AG08395 (cell line): ENCODE measurements around the gene PALD1.
"Not testable (repeated sequence)": the region's sequence is repeated elsewhere in the genome, so short reads cannot be mapped to it uniquely, and the experiment has no call there.

Experiments
- DNase-seq: peaks from one replicate; pipeline ENCODE4 v3.0.0; 2012; ENCODE audit warnings: mixed read lengths, low spot score

Gene PALD1

GRCh38 chr10:70571636-70572439, 93.3 kb downstream of the PALD1 start:
- no peak for DNase-seq

- DNase-seq = no peak
These were observed 95.3 kb downstream of the PALD1 start for GRCh38 chr10:70573599-70574506.

GRCh38 chr10:70575486-70575873, 96.9 kb downstream of the PALD1 start:
- no peak for DNase-seq

GRCh38 chr10:70575874-70576802, 97.6 kb downstream of the PALD1 start:
- DNase-seq = peak; percentile 45

- DNase-seq = peak; percentile 53
These were observed 98.4 kb downstream of the PALD1 start for GRCh38 chr10:70576803-70577517.

GRCh38 chr10:70578371-70578947, 99.9 kb downstream of the PALD1 start:
- DNase-seq = no peak

- no peak for DNase-seq
These were observed 100.9 kb downstream of the PALD1 start for GRCh38 chr10:70579234-70580002.

- DNase-seq = not testable (repeated sequence)
These were observed 102.6 kb downstream of the PALD1 start for GRCh38 chr10:70581176-70581575.

GRCh38 chr10:70582793-70583668, 104.5 kb downstream of the PALD1 start:
- no peak for DNase-seq

- DNase-seq = no peak
These were observed 105.1 kb downstream of the PALD1 start for GRCh38 chr10:70583669-70584037.

- DNase-seq = no peak
These were observed 105.8 kb downstream of the PALD1 start for GRCh38 chr10:70584366-70584765.

GRCh38 chr10:70584909-70585544, 106.5 kb downstream of the PALD1 start:
- DNase-seq = no peak

- no peak for DNase-seq
These were observed 107.1 kb downstream of the PALD1 start for GRCh38 chr10:70585578-70586169.

GRCh38 chr10:70586348-70586930, 107.9 kb downstream of the PALD1 start:
- DNase-seq = no peak

GRCh38 chr10:70587045-70587658, 108.6 kb downstream of the PALD1 start:
- DNase-seq = no peak

GRCh38 chr10:70588255-70588654, 109.7 kb downstream of the PALD1 start:
- DNase-seq = no peak

GRCh38 chr10:70588859-70589570, 110.4 kb downstream of the PALD1 start:
- DNase-seq = no peak
